NCI-H1417 treated with DMSO at 0.1 percent for 48 hours (cell line): Measurements from ENCODE around the gene PRICKLE1.

Experiments
- DNase-seq: peaks from one replicate; lab custom pipeline; 2025; lab: John Stamatoyannopoulos, UW

PRICKLE1 gene

GRCh38 chr12:42588524-42589464 lies 752 bp downstream of the PRICKLE1 start:
- no peak for DNase-seq

- DNase-seq = no peak
These were observed 1.7 kb downstream of the PRICKLE1 start for GRCh38 chr12:42587601-42588523.

GRCh38 chr12:42586268-42586667 lies 3.3 kb downstream of the PRICKLE1 start:
- no peak for DNase-seq

GRCh38 chr12:42585841-42586216 lies 3.7 kb downstream of the PRICKLE1 start:
- DNase-seq = no peak

GRCh38 chr12:42585154-42585840 lies 4.2 kb downstream of the PRICKLE1 start:
- DNase-seq = no peak

- DNase-seq = no peak
These were observed 4.9 kb downstream of the PRICKLE1 start for GRCh38 chr12:42584651-42585111.

- DNase-seq = no peak
These were observed 6.5 kb downstream of the PRICKLE1 start for GRCh38 chr12:42583016-42583415.

GRCh38 chr12:42582498-42582897 lies 7.0 kb downstream of the PRICKLE1 start:
- no peak for DNase-seq

GRCh38 chr12:42582050-42582449 lies 7.5 kb downstream of the PRICKLE1 start:
- DNase-seq = no peak

- no peak for DNase-seq
These were observed 13.2 kb downstream of the PRICKLE1 start for GRCh38 chr12:42576374-42576773.

- DNase-seq = no peak
These were observed 13.8 kb downstream of the PRICKLE1 start for GRCh38 chr12:42575717-42576116.

- DNase-seq = no peak
These were observed 14.7 kb downstream of the PRICKLE1 start for GRCh38 chr12:42574851-42575266.

GRCh38 chr12:42571327-42572009 lies 18.1 kb downstream of the PRICKLE1 start:
- no peak for DNase-seq

GRCh38 chr12:42570076-42570475 lies 19.5 kb downstream of the PRICKLE1 start:
- DNase-seq = no peak

- DNase-seq = no peak
These were observed 20.3 kb downstream of the PRICKLE1 start for GRCh38 chr12:42568952-42569915.

GRCh38 chr12:42565633-42566032 lies 23.9 kb downstream of the PRICKLE1 start:
- DNase-seq = no peak

- DNase-seq = no peak
These were observed 24.6 kb downstream of the PRICKLE1 start for GRCh38 chr12:42564996-42565395.

- no peak for DNase-seq
These were observed 25.0 kb downstream of the PRICKLE1 start for GRCh38 chr12:42564556-42564955.

- no peak for DNase-seq
These were observed 28.6 kb downstream of the PRICKLE1 start for GRCh38 chr12:42560977-42561376.

GRCh38 chr12:42557586-42558172 lies 31.9 kb downstream of the PRICKLE1 start:
- DNase-seq = no peak
